ENCODE data around the gene PTPRN2. TPM values are rescaled to one million over a fixed set of nuclear protein-coding genes. Genes with fewer than 3 reads are reported as not detected.

The PTPRN2 gene
- total RNA-seq, 1 experiment from 2014 or later: 2.1 TPM

GRCh38 chr7:158075633-158076001 lies 512.0 kb downstream of the PTPRN2 start:
- no peak overlapping the region for H2AFZ ChIP-seq (ENCODE audit: low read depth, low read length, poor library complexity, severe bottlenecking)
- BruUV-seq (replicated peaks): no TSS peak
- TF ChIP-seq ATF3 (IDR thresholded peaks at IDR 0.05) (no peak), EZH2 (IDR thresholded peaks at IDR 0.05) (no peak), ZBTB33 (IDR thresholded peaks at IDR 0.05; ENCODE audit: extremely low read depth, insufficient replicate concordance, low read length) (no peak), POLR2A (IDR thresholded peaks at IDR 0.05; ENCODE audit: borderline replicate concordance, extremely low read depth, insufficient read depth, insufficient read length) (no peak), EZH2phosphoT487 (IDR thresholded peaks at IDR 0.05; ENCODE audit: borderline replicate concordance) (no peak), ELF1 (IDR thresholded peaks at IDR 0.05; ENCODE audit: borderline replicate concordance, low read depth) (no peak), TCF7L2 (IDR thresholded peaks at IDR 0.05; ENCODE audit: borderline replicate concordance, extremely low read depth, insufficient read depth, insufficient read length) (no peak), ZNF274 (IDR thresholded peaks at IDR 0.05; ENCODE audit: low read depth, low read length) (no peak), FOSL1 (IDR thresholded peaks at IDR 0.05; ENCODE audit: low read depth) (no peak), ZFX (IDR thresholded peaks at IDR 0.05) (no peak), CBX3 (IDR thresholded peaks at IDR 0.05; ENCODE audit: low read depth) (no peak), POLR2AphosphoS5 (IDR thresholded peaks at IDR 0.05; ENCODE audit: low read depth, low read length) (no peak), SP1 (IDR thresholded peaks at IDR 0.05; ENCODE audit: low read depth) (no peak), RAD21 (IDR thresholded peaks at IDR 0.05; ENCODE audit: low read depth) (no peak), SRF (IDR thresholded peaks at IDR 0.05; ENCODE audit: low read depth) (no peak), CEBPB (IDR thresholded peaks at IDR 0.05; ENCODE audit: low read depth) (no peak), JUND (IDR thresholded peaks at IDR 0.05) (no peak)
- TF ChIP-seq, protein P1, sequence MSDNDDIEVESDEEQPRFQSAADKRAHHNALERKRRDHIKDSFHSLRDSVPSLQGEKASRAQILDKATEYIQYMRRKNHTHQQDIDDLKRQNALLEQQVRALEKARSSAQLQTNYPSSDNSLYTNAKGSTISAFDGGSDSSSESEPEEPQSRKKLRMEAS (IDR thresholded peaks at IDR 0.05): no peak

More at GRCh38 chr7:158075633-158076001, 512.0 kb downstream of the PTPRN2 start:
- no peak overlapping the region for H3K27ac ChIP-seq (ENCODE audit: low read depth, low read length)
- H3K4me3 ChIP-seq (replicated peaks in 1 of 2; ENCODE audit: low read depth in 1 of 2, low read length in 2 of 2): no peak overlapping the region
- no peaks in the 10 kb centered on the region for H3K4me1 ChIP-seq (ENCODE audit: control insufficient read depth in 1 of 2, insufficient read depth in 2 of 2, low read length in 2 of 2)
- no peaks in the 10 kb centered on the region; a peak in 1 of 4 replicates for H3K9me3 ChIP-seq (ENCODE audit: control insufficient read depth in 1 of 2, insufficient read depth in 1 of 2, low read depth in 1 of 2, low read length in 2 of 2)
- H3K9ac ChIP-seq (ENCODE audit: low read length): no peak overlapping the region
- no peaks in the 10 kb centered on the region for H3K27me3 ChIP-seq (ENCODE audit: insufficient read depth, low read length)
- H3K4me2 ChIP-seq (ENCODE audit: low read length): no peak overlapping the region
- no peaks in the 10 kb centered on the region for H4K20me1 ChIP-seq (ENCODE audit: insufficient read depth)
- no peak for ATAC-seq
- H3K36me3 ChIP-seq (ENCODE audit: control insufficient read depth in 1 of 2, insufficient read depth in 2 of 2, low read length in 2 of 2): no peaks in the 10 kb centered on the region
- RAD21 ChIA-PET (ENCODE audit: low non-redundant PET in 1 of 2, low total read pairs in 2 of 2, uncharacterized antibody in 2 of 2, unreplicated experiment in 2 of 2): no interaction called here
- POLR2A ChIA-PET: no interaction called here
- H3K9me2 ChIP-seq (ENCODE audit: insufficient read depth): no peaks in the 10 kb centered on the region
- intact Hi-C loops (cut with micrococcal nuclease): no loop called here
- CTCF ChIA-PET: no interaction called here
- DNase-seq (ENCODE audit: low read depth, low spot score): no peak
- no peaks in the 10 kb centered on the region for H3K79me2 ChIP-seq (ENCODE audit: insufficient read depth, low read length)
